Right renal cortex interstitium (tissue), 3 donors: ENCODE data around the gene TXN2. TPM values are rescaled to one million over a fixed set of nuclear protein-coding genes. Genes with fewer than 3 reads are reported as not detected.
A peak's percentile ranks its signal among the peaks of the same experiment; 100 is the strongest.

ENCODE experiments used
- DNase-seq, 3 donors: peaks; one replicate each; pipeline ENCODE4 v3.0.0-alpha.2; 2013; ENCODE audit warnings: low read depth in 3 of 3, low spot score in 2 of 3
- polyA plus RNA-seq, 3 donors: library from polyadenylated mRNA; unstranded; fragments of 120-200 nt; gene quantifications; one replicate each; pipeline ENCODE4 v1.2.1, GENCODE V29; 2013; ENCODE audit not compliant: insufficient read length in 3 of 3

TXN2 gene
- polyA plus RNA-seq, 3 donors: 133 to 142 (median 138) TPM

GRCh38 chr22:36491155-36491554, 9.7 kb upstream of the TXN2 start:
- DNase-seq: no peak

DNA sequence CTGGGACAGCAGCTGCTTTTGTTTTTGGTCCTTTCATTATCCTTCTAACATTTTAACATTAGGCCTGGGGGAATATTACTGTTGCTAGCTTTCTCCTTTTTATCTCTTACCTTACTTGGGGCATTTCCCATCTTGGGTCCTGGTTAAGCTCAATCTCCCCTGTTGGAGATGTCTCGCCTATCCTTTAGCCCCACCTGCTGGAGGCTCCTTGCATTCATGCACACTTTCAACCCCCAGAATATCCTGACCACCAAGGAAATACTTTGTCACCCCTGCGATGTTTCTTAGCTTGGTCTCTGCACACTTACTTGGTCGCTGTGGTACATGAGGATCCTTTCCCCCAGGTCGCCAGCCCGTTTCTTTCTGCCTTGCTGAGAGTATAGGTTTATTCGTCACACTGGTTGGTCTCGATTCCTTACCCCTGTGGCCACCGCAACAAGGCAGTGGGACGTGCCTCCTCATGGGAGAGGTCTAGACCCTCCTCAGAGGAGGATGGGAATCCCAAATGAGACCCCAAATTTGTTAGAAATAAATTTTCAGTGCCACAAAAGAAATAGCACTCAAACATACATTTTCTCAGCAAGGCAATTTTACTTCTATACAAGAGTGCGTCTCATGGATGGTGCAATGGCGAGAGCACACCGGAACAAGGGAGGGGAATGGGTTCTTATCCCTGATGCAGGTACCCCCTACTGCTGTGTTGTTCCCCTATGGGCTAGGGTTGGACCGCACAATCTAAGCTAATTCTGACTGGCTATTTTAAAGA, 5.4 kb upstream of the TXN2 start:
- no peak for DNase-seq

- DNase-seq: no peak
Observed at GRCh38 chr22:36480941-36481392, 473 bp downstream of the TXN2 start.

DNA sequence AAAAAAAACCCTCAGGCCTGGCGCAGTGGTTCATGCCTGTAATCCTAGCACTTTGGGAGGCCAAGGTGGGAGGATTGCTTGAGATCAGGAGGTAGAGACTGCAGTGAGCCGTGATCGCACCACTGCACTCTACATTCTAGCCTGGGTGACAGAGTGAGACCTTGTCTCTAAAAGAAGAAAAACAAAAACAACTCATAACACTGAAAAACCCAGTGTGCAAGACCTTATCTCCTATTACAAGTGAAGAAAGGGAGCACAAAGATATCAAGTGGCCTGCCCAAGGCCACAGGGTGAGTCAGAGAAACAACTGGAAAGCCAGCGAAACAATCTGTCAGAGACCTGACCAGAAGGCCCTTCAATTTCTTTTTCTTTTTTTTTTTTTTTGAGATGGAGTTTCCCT, 2.5 kb downstream of the TXN2 start:
- no peak for DNase-seq

GRCh38 chr22:36475341-36475740, 6.1 kb downstream of the TXN2 start:
- DNase-seq: no peak

- DNase-seq: no peak
Observed at GRCh38 chr22:36472689-36473088, 8.8 kb downstream of the TXN2 start.

GRCh38 chr22:36471341-36471821, 10.1 kb downstream of the TXN2 start:
- DNase-seq: no peak

GRCh38 chr22:36470994-36471331, 10.5 kb downstream of the TXN2 start:
- no peak for DNase-seq

- peak; percentile 72 to 82 (median 78) for DNase-seq
Observed at GRCh38 chr22:36470162-36470993, 11.1 kb downstream of the TXN2 start.

DNA sequence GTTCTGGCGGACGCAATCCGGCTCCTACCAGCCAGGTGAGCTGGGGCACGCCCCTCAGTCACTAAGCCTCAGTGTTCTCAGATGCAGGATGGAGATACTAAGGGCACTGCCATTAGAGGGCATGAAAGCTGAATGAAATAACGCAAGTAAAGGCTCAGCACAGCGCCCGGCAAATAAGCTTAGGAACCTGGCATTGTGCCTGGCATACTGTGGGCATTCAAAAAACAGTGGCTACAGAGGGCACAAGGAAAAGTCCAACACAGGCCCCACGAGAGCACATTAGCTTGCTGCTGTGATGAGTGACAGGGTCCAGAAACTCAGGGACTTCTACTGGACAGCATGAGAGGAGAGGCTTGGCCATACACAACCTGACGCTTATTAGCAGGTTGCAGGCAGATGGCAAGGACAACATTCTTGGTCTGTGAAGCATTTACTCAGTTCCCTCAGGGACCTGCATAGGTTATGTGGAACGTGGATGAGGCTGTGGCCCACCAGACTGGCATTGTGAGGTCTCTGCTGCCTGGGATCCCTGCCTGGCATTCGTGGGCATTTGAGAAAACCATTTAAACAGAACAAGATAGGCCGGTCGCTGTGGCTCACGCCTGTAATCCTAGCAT, 12.2 kb downstream of the TXN2 start:
- DNase-seq: no peak

- no peak for DNase-seq
Observed at GRCh38 chr22:36467946-36468345, 13.5 kb downstream of the TXN2 start.

- DNase-seq: no peak
Observed at GRCh38 chr22:36467042-36467810, 14.2 kb downstream of the TXN2 start.

- DNase-seq: no peak
Observed at GRCh38 chr22:36466258-36466657, 15.2 kb downstream of the TXN2 start.

DNA sequence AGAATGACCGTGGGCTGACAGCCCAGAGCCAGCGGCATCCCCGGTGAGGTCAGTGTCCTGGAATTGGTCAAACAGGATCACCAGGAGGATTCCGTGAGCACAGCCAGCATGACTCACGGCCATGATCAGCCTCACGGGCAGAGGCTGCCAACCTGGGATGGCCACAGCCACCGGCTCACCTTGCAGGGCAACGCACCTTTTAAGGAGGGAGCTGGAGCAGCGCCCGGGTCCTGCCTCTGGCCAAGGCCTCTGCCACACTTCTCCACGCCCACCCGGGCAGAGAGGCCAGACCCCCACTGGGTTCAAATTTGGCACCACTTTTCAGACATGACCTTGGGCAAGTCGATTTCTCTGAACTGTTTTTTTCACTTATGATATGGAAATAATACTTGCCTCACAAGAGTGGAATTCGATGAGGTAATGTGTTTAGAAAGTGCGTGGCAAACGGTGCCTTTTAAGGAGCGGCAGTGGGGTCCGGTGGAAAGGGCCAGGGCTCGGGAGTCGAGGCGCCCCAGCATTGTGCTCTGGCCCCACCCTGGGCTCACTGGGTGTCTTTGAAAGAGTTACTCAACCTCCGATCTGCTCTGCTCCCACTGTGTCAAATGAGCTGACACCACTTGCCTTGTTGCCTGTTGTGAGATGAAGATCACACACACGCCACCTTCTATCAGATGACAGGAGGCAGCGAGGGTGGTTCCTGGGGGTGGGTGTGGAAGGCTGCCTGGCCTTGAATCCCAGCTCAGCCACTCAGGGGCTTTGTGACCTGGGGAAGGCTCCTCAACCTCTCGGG, 16.0 kb downstream of the TXN2 start:
- no peak for DNase-seq

DNA sequence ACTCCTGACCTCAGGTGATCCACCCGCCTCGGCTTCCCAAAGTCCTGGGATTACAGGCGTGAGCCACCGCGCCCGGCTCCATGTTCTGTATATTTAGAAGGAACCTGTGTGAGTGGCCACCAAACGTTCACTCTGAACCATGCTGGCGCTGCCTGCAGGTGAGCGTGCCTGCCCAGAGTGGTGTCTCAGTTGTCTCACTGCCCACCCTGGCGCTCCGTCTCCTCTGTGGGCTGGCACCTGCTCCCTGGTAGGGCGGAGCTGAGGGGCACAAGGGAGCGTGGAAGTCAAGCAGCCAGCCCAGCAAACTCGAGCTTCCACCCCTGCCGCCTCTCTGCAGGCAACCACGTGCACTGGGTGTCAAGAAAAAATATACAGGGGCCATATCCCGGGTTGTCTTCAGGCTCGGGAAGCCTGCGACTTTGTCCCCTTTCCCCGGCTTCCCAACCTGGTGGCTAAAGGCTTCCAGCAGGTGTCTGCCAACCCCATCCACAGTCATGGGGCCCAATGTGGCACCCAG, 16.7 kb downstream of the TXN2 start:
- DNase-seq: no peak

- DNase-seq: no peak
Observed at GRCh38 chr22:36463783-36464184, 17.7 kb downstream of the TXN2 start.

DNA sequence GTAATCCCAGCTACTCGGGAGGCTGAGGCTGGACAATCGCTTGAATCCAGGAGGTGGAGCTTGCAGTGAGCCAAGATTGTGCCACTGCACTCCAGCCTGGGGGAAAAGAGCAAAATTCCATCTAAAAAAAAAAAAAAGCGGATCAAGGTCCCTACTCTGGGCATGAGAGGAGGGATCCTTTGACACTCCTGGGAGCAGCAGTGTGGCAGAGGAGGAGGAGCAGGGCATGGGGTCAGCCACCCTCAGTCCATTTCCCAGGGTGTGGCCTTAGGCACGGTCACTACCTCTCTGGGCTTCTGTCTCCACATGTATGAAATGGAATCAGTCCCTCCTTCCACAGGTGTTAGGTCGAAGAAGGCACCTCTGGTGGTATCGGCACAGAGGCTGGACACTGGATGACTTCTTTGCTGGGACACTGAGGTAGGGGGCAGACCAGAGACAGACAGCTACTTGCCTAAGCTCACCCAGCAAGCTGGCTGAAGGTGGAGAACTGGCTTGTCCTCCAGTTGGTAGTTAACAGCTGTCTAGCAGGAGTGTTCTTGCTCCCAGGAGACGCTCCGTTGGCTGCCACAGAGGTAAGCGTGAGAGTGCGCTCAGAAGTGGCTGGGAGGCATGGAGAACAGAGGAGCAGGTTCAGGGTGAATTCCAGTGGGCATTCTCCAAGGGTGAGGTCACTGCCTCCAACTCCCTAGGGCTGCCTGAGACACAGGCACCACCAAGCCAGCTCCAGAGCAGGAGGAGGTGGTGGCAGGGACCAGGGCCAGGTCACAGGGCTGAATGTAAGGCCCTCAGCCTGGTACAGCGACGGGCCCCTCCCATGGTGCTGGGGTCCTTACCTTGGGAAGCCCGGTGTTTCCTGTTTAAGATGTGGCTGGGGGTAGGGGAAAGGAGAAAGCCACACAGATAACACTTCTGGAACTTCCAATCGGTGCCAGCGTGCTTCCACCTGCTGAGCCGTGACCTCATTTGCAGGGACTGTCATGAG, 19.5 kb downstream of the TXN2 start:
- peak in 2 of 3 donors; percentile 47 to 72 for DNase-seq

DNA sequence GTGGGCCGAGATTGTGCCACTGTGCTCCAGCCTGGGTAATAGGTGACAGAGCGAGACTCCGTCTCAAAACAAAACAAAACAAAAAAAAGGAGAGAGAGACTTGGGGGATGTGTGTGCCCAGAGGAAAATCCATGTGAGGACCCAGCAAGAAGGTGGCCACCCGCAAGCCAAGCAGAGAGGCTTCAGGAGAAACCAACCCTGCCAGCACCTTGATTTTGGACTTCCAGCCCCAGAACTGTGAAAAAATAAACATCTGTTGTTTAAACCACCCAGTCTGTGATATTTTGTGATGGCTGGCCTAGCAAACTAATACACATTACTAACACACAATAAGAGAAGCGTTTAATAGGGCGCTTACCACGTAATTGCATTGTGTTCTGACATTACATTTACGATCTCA, 21.2 kb downstream of the TXN2 start:
- DNase-seq: no peak
